HEK293 (cell line): Measurements from ENCODE around the gene AKAP5.

Experiments
- CTCF ChIA-PET: fragments of 350-600 bp; formaldehyde crosslinking; extraction: SDS; loops from one replicate; lab custom pipeline; 2021; ENCODE audit warnings: antibody characterized with exemption; lab: Yijun Ruan, JAX
- POLR2A ChIA-PET: fragments of 300-600 bp; formaldehyde crosslinking; extraction: SDS; loops from one replicate; lab custom pipeline; 2020; ENCODE audit warnings: antibody characterized with exemption, inconsistent platforms; lab: Yijun Ruan, JAX
- H3K27ac ChIP-seq: fragments of 200-500 bp; sonication (Bioruptor generic); 2 replicates; pipeline ENCODE4 v1.5.1; 2014; ENCODE audit warnings: low read depth, low read length, control low read depth, inconsistent platforms; ENCODE audit errors: extremely low read depth
- H3K36me3 ChIP-seq, 2 experiments: fragments of 200-500 bp in 1 of 2; sonication (Bioruptor generic) in 1 of 2; 1 replicate in 1 of 2; 2 replicates in 1 of 2; pipeline ENCODE4 v1.5.1; 2014 to 2017; ENCODE audit warnings: inconsistent platforms in 2 of 2, low read length in 2 of 2; ENCODE audit not compliant: control insufficient read depth in 2 of 2, insufficient read depth in 1 of 2
- H3K4me1 ChIP-seq: fragments of 200-500 bp; sonication (Bioruptor generic); 2 replicates; pipeline ENCODE4 v1.5.1; 2014; ENCODE audit warnings: mild to moderate bottlenecking, low read length, inconsistent platforms; ENCODE audit not compliant: control insufficient read depth, insufficient read depth
- H3K4me3 ChIP-seq: 2 replicates; pipeline ENCODE4 v1.5.1; 2011; ENCODE audit warnings: low read depth, mild to moderate bottlenecking, control low read depth, low read length, moderate library complexity
- H3K9me3 ChIP-seq: fragments of 200-500 bp; sonication (Bioruptor generic); 2 replicates; pipeline ENCODE4 v1.5.1; 2014; ENCODE audit warnings: low read depth, low read length, inconsistent platforms; ENCODE audit not compliant: control insufficient read depth, insufficient read depth
- GFI1B ChIP-seq: fragments of 450-650 bp; formaldehyde crosslinking; IDR thresholded peaks from 2 replicates; pipeline ENCODE4 v1.5.1; 2016; ENCODE audit warnings: missing biosample characterization, missing genetic modification characterization
- HOXD13 ChIP-seq: sonication (generic); formaldehyde crosslinking; IDR thresholded peaks from 2 replicates; pipeline ENCODE4 v1.8.0; 2022; ENCODE audit warnings: missing genetic modification reagents, borderline replicate concordance
- ZNF354C ChIP-seq: fragments of 450-650 bp; formaldehyde crosslinking; IDR thresholded peaks from 2 replicates; pipeline ENCODE4 v1.5.1; 2016; ENCODE audit warnings: missing biosample characterization, missing genetic modification characterization, low read depth, borderline replicate concordance
- ZNF37A ChIP-seq: fragments of 450-650 bp; IDR thresholded peaks from 2 replicates; pipeline ENCODE4 v1.5.1; 2018; ENCODE audit warnings: missing biosample characterization, missing genetic modification characterization
- ZNF433 ChIP-seq: fragments of 450-650 bp; formaldehyde crosslinking; IDR thresholded peaks from 2 replicates; pipeline ENCODE4 v1.5.1; 2016; ENCODE audit warnings: missing biosample characterization, missing genetic modification characterization, low read depth
- ZNF654 ChIP-seq: fragments of 450-650 bp; formaldehyde crosslinking; IDR thresholded peaks from 2 replicates; pipeline ENCODE4 v1.5.1; 2016; ENCODE audit warnings: low read depth, missing biosample characterization, missing genetic modification characterization
- ZNF658 ChIP-seq: fragments of 450-650 bp; formaldehyde crosslinking; IDR thresholded peaks from 2 replicates; pipeline ENCODE4; 2016; ENCODE audit warnings: missing biosample characterization, missing genetic modification characterization
- ZNF670 ChIP-seq: fragments of 450-650 bp; formaldehyde crosslinking; IDR thresholded peaks from 2 replicates; pipeline ENCODE4 v1.5.1; 2016; ENCODE audit warnings: missing biosample characterization, missing genetic modification characterization, low read depth
- ZNF701 ChIP-seq: fragments of 450-650 bp; formaldehyde crosslinking; IDR thresholded peaks from 2 replicates; pipeline ENCODE4 v1.5.1; 2016; ENCODE audit warnings: missing biosample characterization, missing genetic modification characterization
- ZNF830 ChIP-seq: fragments of 450-650 bp; IDR thresholded peaks from 2 replicates; pipeline ENCODE4 v1.5.0; 2018; ENCODE audit warnings: missing biosample characterization, missing genetic modification characterization, low read depth, mild to moderate bottlenecking, moderate library complexity
- ZSCAN16 ChIP-seq: fragments of 450-650 bp; formaldehyde crosslinking; IDR thresholded peaks from 2 replicates; pipeline ENCODE4 v1.5.1; 2016; ENCODE audit warnings: missing biosample characterization, missing genetic modification characterization
- TF ChIP-seq, protein P1 (sequence below): fragments of 450-650 bp; formaldehyde crosslinking; IDR thresholded peaks from 2 replicates; pipeline ENCODE4 v1.5.1; 2016; ENCODE audit warnings: missing biosample characterization, missing genetic modification characterization
- TF ChIP-seq, protein P2 (sequence below): fragments of 450-650 bp; formaldehyde crosslinking; IDR thresholded peaks from 2 replicates; pipeline ENCODE4 v1.5.1; 2016; ENCODE audit warnings: missing biosample characterization, missing genetic modification characterization
- TF ChIP-seq, protein P3 (sequence below): fragments of 450-650 bp; formaldehyde crosslinking; IDR thresholded peaks from 2 replicates; pipeline ENCODE4 v1.5.1; 2017; ENCODE audit warnings: missing biosample characterization, missing genetic modification characterization
- TF ChIP-seq, protein P4 (sequence below): fragments of 450-650 bp; formaldehyde crosslinking; IDR thresholded peaks from 2 replicates; pipeline ENCODE4 v1.5.1; 2016; ENCODE audit warnings: missing biosample characterization, missing genetic modification characterization
- TF ChIP-seq, protein P5 (sequence below): fragments of 450-650 bp; formaldehyde crosslinking; IDR thresholded peaks from 2 replicates; pipeline ENCODE4 v1.5.1; 2016; ENCODE audit warnings: missing biosample characterization, missing genetic modification characterization, low read depth

Gene AKAP5

DNA sequence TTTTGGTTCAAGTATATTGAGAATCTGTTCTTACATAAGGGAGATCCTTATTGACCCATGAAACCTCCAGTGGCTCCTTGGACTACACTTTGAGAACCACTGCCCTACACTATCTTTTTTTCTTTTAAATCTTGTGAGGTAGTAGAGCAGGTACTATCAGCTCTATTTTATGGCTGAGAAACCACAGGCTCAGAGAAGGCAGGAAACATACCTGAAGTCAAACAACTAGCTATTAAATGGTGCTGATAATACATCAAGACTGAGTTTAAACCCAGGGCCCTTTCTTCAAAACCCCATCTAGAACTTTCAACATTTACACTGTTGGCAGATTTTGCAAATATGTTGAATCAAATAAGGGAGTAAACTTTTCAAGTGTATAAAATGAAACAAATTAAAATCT, 31.5 kb downstream of the AKAP5 start (continued):
- TF ChIP-seq ZNF433 (no peak), ZNF658 (tag by site-specific recombination) (no peak), ZSCAN16 (tag by site-specific recombination) (no peak), ZNF654 (tag by site-specific recombination) (no peak), ZNF670 (tag by site-specific recombination) (no peak), ZNF37A (no peak)
- TF ChIP-seq, protein P1, sequence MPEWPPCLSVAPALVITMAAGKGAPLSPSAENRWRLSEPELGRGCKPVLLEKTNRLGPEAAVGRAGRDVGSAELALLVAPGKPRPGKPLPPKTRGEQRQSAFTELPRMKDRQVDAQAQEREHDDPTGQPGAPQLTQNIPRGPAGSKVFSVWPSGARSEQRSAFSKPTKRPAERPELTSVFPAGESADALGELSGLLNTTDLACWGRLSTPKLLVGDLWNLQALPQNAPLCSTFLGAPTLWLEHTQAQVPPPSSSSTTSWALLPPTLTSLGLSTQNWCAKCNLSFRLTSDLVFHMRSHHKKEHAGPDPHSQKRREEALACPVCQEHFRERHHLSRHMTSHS (tag by site-specific recombination) = no peak
- TF ChIP-seq, protein P2, sequence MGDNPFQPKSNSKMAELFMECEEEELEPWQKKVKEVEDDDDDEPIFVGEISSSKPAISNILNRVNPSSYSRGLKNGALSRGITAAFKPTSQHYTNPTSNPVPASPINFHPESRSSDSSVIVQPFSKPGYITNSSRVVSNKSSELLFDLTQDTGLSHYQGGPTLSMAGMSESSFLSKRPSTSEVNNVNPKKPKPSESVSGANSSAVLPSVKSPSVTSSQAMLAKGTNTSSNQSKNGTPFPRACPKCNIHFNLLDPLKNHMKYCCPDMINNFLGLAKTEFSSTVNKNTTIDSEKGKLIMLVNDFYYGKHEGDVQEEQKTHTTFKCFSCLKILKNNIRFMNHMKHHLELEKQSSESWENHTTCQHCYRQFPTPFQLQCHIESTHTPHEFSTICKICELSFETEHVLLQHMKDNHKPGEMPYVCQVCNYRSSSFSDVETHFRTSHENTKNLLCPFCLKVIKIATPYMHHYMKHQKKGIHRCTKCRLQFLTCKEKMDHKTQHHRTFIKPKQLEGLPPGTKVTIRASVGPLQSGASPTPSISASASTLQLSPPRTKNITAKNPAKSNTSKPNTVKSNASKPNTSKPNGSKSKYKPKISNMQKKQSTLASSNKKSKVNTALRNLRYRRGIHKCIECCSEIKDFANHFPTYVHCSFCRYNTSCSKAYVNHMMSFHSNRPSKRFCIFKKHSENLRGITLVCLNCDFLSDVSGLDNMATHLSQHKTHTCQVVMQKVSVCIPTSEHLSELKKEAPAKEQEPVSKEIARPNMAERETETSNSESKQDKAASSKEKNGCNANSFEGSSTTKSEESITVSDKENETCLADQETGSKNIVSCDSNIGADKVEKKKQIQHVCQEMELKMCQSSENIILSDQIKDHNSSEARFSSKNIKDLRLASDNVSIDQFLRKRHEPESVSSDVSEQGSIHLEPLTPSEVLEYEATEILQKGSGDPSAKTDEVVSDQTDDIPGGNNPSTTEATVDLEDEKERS (tag by site-specific recombination) = no peak
- TF ChIP-seq, all 188 proteins: peak for 0

DNA sequence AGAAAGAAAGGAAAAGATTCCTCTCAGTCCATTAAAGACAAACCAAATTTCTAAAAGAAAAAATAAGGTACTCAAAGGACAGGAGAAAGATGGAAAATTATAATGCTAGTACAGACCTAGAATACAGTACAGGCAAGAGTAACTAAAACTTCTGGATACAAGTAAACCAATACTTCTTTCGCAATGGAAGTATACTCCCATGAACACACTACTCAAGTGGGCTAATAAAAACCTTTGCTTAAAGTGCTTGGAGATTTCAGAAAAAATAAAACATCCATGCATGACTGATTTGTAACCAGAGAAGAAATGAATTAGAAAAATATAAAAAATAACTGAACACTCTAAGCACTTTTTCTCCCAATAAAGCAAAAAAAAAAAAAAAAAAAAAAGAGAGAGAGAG, 34.8 kb downstream of the AKAP5 start:
- H3K27ac ChIP-seq = no peak overlapping the region
- no peak overlapping the region for H3K4me3 ChIP-seq
- H3K9me3 ChIP-seq = no peaks in the 10 kb centered on the region
- TF ChIP-seq HOXD13 = no peak
- TF ChIP-seq, protein P3, sequence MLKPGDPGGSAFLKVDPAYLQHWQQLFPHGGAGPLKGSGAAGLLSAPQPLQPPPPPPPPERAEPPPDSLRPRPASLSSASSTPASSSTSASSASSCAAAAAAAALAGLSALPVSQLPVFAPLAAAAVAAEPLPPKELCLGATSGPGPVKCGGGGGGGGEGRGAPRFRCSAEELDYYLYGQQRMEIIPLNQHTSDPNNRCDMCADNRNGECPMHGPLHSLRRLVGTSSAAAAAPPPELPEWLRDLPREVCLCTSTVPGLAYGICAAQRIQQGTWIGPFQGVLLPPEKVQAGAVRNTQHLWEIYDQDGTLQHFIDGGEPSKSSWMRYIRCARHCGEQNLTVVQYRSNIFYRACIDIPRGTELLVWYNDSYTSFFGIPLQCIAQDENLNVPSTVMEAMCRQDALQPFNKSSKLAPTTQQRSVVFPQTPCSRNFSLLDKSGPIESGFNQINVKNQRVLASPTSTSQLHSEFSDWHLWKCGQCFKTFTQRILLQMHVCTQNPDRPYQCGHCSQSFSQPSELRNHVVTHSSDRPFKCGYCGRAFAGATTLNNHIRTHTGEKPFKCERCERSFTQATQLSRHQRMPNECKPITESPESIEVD (tag by site-specific recombination) = peak; percentile 79
- TF ChIP-seq ZNF701 (tag by site-specific recombination) = no peak
- TF ChIP-seq ZNF830 = no peak
- TF ChIP-seq, protein P4, sequence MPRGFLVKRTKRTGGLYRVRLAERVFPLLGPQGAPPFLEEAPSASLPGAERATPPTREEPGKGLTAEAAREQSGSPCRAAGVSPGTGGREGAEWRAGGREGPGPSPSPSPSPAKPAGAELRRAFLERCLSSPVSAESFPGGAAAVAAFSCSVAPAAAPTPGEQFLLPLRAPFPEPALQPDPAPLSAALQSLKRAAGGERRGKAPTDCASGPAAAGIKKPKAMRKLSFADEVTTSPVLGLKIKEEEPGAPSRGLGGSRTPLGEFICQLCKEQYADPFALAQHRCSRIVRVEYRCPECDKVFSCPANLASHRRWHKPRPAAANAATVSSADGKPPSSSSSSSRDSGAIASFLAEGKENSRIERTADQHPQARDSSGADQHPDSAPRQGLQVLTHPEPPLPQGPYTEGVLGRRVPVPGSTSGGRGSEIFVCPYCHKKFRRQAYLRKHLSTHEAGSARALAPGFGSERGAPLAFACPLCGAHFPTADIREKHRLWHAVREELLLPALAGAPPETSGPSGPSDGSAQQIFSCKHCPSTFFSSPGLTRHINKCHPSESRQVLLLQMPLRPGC (tag by site-specific recombination) = no peak
- TF ChIP-seq, protein P5, sequence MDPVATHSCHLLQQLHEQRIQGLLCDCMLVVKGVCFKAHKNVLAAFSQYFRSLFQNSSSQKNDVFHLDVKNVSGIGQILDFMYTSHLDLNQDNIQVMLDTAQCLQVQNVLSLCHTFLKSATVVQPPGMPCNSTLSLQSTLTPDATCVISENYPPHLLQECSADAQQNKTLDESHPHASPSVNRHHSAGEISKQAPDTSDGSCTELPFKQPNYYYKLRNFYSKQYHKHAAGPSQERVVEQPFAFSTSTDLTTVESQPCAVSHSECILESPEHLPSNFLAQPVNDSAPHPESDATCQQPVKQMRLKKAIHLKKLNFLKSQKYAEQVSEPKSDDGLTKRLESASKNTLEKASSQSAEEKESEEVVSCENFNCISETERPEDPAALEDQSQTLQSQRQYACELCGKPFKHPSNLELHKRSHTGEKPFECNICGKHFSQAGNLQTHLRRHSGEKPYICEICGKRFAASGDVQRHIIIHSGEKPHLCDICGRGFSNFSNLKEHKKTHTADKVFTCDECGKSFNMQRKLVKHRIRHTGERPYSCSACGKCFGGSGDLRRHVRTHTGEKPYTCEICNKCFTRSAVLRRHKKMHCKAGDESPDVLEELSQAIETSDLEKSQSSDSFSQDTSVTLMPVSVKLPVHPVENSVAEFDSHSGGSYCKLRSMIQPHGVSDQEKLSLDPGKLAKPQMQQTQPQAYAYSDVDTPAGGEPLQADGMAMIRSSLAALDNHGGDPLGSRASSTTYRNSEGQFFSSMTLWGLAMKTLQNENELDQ (tag by site-specific recombination) = no peak
- no peak for TF ChIP-seq ZNF354C (tag by site-specific recombination)
- no peak for TF ChIP-seq GFI1B
- TF ChIP-seq, all 188 proteins: peak for 1
- ChIA-PET CTCF (interaction anchor here (0.6 kb wide), 1 partner anchor 9 kb away, joined by 4 read pairs; no protein-coding TSS in a partner anchor), POLR2A (no interaction called here)
- Histone ChIP-seq H3K4me1 (peaks cover 20% of the 10 kb centered on the region), H3K36me3 (peaks cover 9 to 11% of the 10 kb centered on the region in 2 experiments; a peak in 2 of 3 replicates)
